GM21619 (cell line): Measurements from ENCODE around the gene RALGPS2.

Experiments used
- ATAC-seq: cut with Tn5 transposase; IDR thresholded peaks from one replicate; pipeline ENCODE4 v1.9.1; 2021; ENCODE audit not compliant: unreplicated experiment

RALGPS2 gene

GRCh38 chr1:178862416-178862815, 137.4 kb downstream of the RALGPS2 start:
- ATAC-seq = no peak

GRCh38 chr1:178862864-178863263, 137.8 kb downstream of the RALGPS2 start:
- no peak for ATAC-seq

DNA sequence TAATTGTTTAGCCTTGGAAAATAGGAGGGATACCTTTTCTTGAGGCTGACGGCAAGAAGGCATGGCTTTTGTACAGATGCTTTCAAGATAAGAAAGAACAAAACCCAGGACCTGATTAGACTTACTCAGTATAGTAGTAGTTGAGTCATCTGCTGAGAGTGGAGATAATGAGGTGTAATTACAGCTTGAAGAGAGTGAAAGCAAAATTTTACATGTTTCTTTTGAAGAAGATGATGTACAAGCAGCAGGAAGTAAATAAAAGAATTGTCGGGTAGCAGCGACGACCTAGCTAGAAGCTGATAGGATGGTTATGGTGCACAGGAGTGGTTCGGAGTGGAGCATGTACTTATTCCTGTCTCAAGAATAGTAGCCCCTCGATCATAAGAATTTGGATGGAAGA, 139.3 kb downstream of the RALGPS2 start:
- ATAC-seq = no peak

DNA sequence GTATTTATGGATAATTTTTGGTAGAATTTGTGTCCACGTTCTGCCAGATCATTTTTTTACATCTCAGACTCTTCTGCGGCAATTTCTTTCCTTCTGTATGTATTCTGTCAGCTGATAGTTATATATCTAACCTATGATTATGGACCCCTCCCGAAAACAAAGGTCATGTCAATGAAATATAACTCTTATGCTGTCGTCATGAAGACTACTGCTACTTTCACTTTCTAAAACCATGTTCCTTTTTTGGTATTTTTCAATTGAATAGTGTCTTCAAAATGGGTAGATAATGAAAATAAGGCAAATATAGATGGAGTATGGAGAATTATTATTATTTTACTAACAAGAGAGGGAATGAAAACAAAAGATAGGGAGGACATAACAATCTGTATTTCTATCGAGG, 142.6 kb downstream of the RALGPS2 start:
- no peak for ATAC-seq

- ATAC-seq = no peak
Observed at GRCh38 chr1:178868706-178869105, 143.7 kb downstream of the RALGPS2 start.

DNA sequence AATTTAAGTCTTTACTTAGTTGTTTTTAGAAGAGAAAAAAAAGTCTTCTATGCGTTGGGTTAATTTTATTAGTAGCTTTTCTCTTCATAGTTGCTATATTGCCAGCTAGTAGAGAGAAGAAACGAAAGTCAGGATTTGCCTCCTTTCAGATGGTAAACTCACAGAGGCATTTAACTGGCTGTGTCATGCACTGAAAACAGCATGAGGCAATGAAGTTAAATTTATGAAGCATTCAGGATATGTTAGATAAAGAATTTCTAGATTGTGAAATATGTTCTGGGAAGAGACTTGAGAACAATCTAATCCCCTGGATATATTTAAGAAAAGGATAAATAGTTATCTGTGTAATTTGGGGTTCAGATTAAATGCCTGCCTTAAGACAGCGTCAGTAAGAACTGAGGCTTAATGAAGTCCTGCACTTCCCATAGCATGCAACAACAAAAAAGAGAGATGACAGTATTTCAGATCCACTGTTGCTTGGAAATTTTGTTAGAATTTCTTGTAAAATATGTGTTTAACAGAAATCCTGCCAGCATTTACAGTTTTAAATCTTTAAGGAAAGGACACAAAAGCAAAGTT, 144.2 kb downstream of the RALGPS2 start:
- ATAC-seq = no peak

GRCh38 chr1:178870221-178870620, 145.2 kb downstream of the RALGPS2 start:
- ATAC-seq = no peak

GRCh38 chr1:178870944-178871343, 145.9 kb downstream of the RALGPS2 start, which contains the start of gene ANGPTL1:
Gene ANGPTL1, minus strand, starts transcription at chr1:178871077. Its CDS starts 5,301 bp downstream, at chr1:178865776.
- ATAC-seq = no peak

DNA sequence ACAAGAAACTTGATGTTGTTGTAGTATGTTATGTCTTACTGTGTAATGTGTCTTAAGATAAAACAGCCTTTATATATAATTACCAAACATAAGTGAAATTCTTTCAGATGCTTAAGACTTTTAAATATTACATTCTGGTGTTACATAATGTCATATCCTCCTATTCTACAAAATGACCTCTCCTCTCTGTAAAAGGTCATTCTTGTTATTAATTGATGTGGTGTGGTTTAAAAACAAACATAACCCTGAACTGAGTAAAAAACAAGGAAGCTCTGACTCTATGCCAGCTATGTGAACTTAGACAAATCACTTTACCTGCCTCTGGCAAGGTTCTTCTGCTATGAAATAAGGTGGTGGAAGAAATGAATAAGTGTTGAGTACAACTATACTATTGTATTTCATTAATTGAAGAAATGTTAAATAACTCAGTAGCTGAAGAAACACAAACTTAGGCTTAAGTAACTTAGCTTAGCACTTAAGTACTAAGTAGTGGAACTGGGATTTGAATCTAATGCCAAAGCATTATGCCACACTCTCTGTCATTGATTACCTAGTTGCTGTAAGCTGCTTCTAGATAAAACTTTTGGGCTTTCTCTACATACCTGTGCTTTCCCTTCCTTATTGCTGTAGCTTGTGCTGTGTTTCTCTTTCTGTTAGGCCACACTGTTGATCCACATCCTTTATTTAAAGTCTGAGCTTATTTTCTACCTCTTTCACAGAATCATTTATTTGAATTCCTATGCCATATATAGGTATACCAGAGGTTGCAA, 146.7 kb downstream of the RALGPS2 start:
- ATAC-seq = peak; percentile 60

- no peak for ATAC-seq
Observed at GRCh38 chr1:178874966-178875365, 149.9 kb downstream of the RALGPS2 start.

- ATAC-seq = no peak
Observed at GRCh38 chr1:178875936-178876335, 150.9 kb downstream of the RALGPS2 start.

- no peak for ATAC-seq
Observed at GRCh38 chr1:178877896-178878295, 152.9 kb downstream of the RALGPS2 start.

- ATAC-seq = no peak
Observed at GRCh38 chr1:178881950-178882349, 156.9 kb downstream of the RALGPS2 start.

- no peak for ATAC-seq
Observed at GRCh38 chr1:178885869-178886268, 160.8 kb downstream of the RALGPS2 start.

GRCh38 chr1:178886551-178886950, 161.5 kb downstream of the RALGPS2 start:
- no peak for ATAC-seq

- no peak for ATAC-seq
Observed at GRCh38 chr1:178895928-178896327, 170.9 kb downstream of the RALGPS2 start.

- no peak for ATAC-seq
Observed at GRCh38 chr1:178898401-178898800, 173.4 kb downstream of the RALGPS2 start.

GRCh38 chr1:178899402-178899801, 174.4 kb downstream of the RALGPS2 start:
- ATAC-seq = no peak

GRCh38 chr1:178901482-178902125, 176.6 kb downstream of the RALGPS2 start:
- no peak for ATAC-seq

DNA sequence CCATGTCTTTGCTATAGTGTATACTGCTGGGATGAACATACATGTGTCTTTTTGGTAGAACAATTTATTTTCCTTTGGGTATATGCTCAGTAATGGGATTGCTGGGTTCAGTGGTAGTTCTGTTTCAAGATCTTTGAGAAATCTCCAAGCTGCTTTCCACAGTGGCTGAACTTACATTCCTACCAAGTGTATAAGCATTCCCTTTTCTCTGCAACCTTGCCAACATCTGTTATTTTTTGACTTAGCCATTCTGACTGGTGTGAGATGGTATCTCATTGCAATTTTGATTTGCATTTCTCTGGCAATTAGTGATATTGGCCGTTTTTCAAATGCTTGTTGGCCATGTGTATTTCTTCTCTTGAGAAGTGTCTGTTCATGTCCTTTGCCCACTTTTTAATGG, 183.3 kb downstream of the RALGPS2 start:
- no peak for ATAC-seq

GRCh38 chr1:178910023-178910422, 185.0 kb downstream of the RALGPS2 start:
- ATAC-seq = no peak

- no peak for ATAC-seq
Observed at GRCh38 chr1:178912597-178912996, 187.6 kb downstream of the RALGPS2 start.
